HG03139 (cell line): ENCODE data around the gene FTO.

ENCODE experiments used
- ATAC-seq: cut with Tn5 transposase; IDR thresholded peaks from one replicate; pipeline ENCODE4 v1.9.1; 2021; ENCODE audit not compliant: unreplicated experiment

The FTO gene

GRCh38 chr16:54040975-54041374 lies 337.0 kb downstream of the FTO start:
- ATAC-seq: no peak

GRCh38 chr16:54048586-54049495 lies 344.9 kb downstream of the FTO start:
- ATAC-seq: no peak

GRCh38 chr16:54049591-54050458 lies 345.9 kb downstream of the FTO start:
- ATAC-seq: no peak

- no peak for ATAC-seq
These were observed 346.7 kb downstream of the FTO start for GRCh38 chr16:54050459-54051210.

GRCh38 chr16:54051821-54052220 lies 347.9 kb downstream of the FTO start:
- no peak for ATAC-seq

- no peak for ATAC-seq
These were observed 348.3 kb downstream of the FTO start for GRCh38 chr16:54052271-54052670.

- no peak for ATAC-seq
These were observed 350.2 kb downstream of the FTO start for GRCh38 chr16:54053891-54054820.

- ATAC-seq: no peak
These were observed 351.2 kb downstream of the FTO start for GRCh38 chr16:54055191-54055590.

- no peak for ATAC-seq
These were observed 351.9 kb downstream of the FTO start for GRCh38 chr16:54055864-54056263.

GRCh38 chr16:54056921-54057320 lies 353.0 kb downstream of the FTO start:
- ATAC-seq: no peak

- ATAC-seq: no peak
These were observed 355.4 kb downstream of the FTO start for GRCh38 chr16:54059319-54059718.

- no peak for ATAC-seq
These were observed 356.9 kb downstream of the FTO start for GRCh38 chr16:54060599-54061421.

GRCh38 chr16:54061454-54061853 lies 357.5 kb downstream of the FTO start:
- ATAC-seq: no peak

- ATAC-seq: no peak
These were observed 358.7 kb downstream of the FTO start for GRCh38 chr16:54062361-54063278.

GRCh38 chr16:54063279-54063773 lies 359.4 kb downstream of the FTO start:
- no peak for ATAC-seq

GRCh38 chr16:54066451-54067105 lies 362.6 kb downstream of the FTO start:
- no peak for ATAC-seq

GRCh38 chr16:54067322-54068065 lies 363.5 kb downstream of the FTO start:
- ATAC-seq: no peak
